Measurements from ENCODE around the gene COA7.

The COA7 gene

DNA sequence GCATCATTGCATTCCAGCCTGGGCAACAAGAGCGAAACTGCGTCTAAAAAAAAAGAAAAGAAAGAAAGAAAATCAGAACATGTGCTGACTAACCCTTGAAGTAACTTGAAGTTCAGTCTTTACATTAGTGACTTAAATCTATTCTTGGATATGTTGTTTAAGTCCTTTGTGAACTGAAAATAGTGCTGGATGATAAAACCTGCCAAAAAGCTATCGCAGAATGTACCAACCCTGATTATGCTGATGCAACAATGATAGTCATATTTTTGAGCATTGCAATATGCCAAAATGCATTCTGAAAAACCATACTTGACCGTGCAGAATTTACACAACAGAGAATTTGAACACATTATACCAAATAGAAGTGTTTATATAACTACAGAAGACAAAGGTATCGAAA lies 34.4 kb downstream of the COA7 start:
- TF ChIP-seq, protein P1, sequence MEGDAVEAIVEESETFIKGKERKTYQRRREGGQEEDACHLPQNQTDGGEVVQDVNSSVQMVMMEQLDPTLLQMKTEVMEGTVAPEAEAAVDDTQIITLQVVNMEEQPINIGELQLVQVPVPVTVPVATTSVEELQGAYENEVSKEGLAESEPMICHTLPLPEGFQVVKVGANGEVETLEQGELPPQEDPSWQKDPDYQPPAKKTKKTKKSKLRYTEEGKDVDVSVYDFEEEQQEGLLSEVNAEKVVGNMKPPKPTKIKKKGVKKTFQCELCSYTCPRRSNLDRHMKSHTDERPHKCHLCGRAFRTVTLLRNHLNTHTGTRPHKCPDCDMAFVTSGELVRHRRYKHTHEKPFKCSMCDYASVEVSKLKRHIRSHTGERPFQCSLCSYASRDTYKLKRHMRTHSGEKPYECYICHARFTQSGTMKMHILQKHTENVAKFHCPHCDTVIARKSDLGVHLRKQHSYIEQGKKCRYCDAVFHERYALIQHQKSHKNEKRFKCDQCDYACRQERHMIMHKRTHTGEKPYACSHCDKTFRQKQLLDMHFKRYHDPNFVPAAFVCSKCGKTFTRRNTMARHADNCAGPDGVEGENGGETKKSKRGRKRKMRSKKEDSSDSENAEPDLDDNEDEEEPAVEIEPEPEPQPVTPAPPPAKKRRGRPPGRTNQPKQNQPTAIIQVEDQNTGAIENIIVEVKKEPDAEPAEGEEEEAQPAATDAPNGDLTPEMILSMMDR (IDR thresholded peaks at IDR 0.05; ENCODE audit: low read depth, low read length) = no peak
- H3K4me3 ChIP-seq (replicated peaks in 1 of 2; ENCODE audit: low read depth in 2 of 2, low read length in 2 of 2) = no peak overlapping the region
- peak; percentile 20 to 22 for DNase-seq (ENCODE audit: low read depth in 2 of 2)

DNA sequence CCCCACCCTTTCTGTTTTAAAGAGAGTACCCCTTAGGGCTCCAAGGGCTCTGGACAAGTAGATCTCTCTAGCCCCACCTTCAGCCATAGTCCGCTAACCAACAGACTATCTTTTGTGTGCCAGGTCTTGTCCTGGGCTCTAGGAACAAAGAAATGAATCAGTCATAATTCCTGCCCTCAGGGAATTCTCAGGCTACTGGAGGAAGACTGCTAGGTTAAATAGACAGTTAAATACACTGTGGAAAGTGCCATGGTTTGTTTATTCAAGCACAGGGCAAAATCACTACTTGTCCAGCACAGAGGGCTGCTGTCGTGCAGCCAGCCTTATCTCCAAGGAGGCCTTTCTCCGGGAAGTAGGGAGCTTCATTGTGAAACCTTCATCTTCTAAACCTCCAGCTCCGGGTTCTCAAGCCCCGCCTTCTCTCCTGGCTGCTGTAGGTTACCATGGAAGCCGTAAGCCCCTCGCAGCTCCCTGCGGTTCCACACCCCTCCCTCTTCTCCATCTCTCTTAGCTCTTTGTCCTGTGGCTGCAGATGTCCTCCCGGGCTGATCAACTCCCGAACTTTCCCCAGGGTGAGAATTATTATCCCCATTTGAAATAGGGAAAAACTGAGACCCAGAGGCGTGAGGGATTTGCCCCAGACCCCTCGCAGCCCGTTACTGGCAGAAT lies 35.4 kb downstream of the COA7 start:
- no peak overlapping the region for H3K4me3 ChIP-seq (replicated peaks in 1 of 2; ENCODE audit: low read depth in 2 of 2, low read length in 2 of 2)

DNA sequence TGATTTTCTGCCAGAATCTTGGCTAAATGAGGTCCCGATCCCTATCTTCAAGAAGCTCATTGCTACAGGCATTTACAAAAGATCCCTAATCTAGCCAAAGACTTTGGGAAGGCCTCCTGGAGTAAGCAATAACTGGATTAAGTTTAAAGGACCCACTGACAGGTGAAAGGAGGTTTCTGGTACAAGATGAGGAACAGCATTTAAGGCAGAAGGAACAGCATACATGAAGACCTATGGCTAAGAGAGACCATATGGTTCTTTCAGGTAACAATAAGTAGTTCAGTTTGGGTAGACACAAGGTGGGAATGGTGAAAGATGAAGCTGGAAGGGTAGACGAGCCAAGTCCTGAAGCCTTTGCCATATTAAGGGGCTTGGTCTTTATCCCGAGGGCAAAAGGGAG lies 37.3 kb downstream of the COA7 start:
- TF ChIP-seq, protein P1 (IDR thresholded peaks at IDR 0.05; ENCODE audit: low read depth, low read length) = no peak

More for the DNA sequence above, 35.4 kb downstream of the COA7 start:
- peak; percentile 72 to 78 for DNase-seq (ENCODE audit: low read depth in 2 of 2)
- TF ChIP-seq, protein P1 (IDR thresholded peaks at IDR 0.05; ENCODE audit: low read depth, low read length) = no peak

DNA sequence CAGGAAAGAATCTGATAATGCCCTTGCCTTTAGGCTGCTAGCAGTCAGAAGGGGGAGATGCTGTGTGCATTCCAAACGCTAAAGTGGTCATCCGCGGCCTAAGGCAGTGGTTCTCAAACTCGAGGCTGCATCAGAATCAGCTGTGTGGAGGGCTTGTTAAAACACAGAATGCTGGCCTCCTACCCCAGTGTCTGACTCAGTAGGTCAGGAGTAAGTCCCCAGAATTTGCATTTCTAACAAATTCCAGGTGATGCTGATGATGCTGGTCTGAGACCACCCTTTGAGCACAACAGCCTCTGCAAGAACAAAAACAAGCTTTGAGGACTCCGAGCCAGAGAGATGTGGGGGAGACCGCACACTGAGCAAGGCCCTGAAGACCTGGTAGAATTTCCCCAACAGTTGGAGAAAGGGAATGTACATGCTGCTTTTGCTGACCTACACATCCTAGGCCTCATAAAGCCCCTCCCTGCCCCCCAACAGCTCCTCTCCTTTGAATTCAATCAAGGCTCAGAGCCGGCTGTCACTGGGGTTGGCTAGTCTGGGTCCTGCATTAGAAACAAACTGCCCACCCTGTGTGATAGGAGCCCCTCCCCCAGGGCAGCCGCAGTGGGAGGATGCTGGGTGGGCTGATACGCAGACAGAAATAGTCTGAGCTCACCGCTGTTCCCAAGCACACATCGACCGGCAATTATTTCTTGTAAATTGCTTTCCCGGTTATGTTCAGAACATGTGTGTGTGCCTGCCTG lies 38.1 kb downstream of the COA7 start:
- DNase-seq (ENCODE audit: low read depth in 2 of 2) = no peak
- TF ChIP-seq, protein P1 (IDR thresholded peaks at IDR 0.05; ENCODE audit: low read depth, low read length) = no peak
- H3K4me3 ChIP-seq (replicated peaks in 1 of 2; ENCODE audit: low read depth in 2 of 2, low read length in 2 of 2) = no peak overlapping the region

More for the DNA sequence above, 37.3 kb downstream of the COA7 start:
- no peak for DNase-seq (ENCODE audit: low read depth in 2 of 2)
- H3K4me3 ChIP-seq (replicated peaks in 1 of 2; ENCODE audit: low read depth in 2 of 2, low read length in 2 of 2) = no peak overlapping the region

DNA sequence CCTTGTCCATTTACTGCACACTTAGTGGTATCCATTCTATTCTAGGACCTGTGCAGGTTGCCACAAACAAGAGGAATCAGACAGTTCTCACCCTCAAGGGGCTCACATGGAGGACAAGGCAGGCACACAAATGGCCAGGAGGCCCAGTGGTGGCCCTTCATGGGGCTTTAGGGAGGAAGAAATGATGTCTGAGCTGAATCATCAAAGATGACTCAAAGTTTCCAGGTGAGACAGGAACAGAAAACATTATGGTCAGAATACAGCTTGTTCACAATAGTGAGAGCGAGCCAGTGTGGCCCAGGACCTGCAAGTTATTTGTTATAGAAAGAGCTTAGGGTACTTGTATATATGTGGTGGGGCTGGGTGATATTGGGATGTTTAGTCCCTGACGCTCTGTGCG lies 38.8 kb downstream of the COA7 start:
- no peak overlapping the region for H3K4me3 ChIP-seq (replicated peaks in 1 of 2; ENCODE audit: low read depth in 2 of 2, low read length in 2 of 2)
- TF ChIP-seq, protein P1 (IDR thresholded peaks at IDR 0.05; ENCODE audit: low read depth, low read length) = no peak
- DNase-seq (ENCODE audit: low read depth in 2 of 2) = peak in 1 of 2 donors; percentile 28

DNA sequence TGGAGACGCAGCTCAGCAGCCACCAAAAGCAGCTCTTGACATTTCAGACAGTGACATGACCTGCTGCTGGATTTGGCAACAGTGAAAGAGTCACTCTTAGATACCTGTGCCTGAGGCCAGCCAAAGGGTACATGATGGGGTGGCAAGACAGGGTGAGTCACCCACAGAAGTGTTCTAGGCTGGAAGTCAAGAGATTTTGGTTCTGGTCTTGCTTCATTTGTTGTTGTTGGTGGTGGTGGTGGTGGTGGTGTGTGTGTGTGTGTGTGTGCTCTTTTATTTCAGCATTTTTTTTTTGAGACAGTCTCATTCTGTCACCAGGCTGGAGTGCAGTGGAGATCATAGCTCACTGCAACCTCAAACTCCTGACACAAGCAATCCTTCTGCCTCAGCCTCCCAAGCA lies 39.4 kb downstream of the COA7 start:
- no peak for DNase-seq (ENCODE audit: low read depth in 2 of 2)
- TF ChIP-seq, protein P1 (IDR thresholded peaks at IDR 0.05; ENCODE audit: low read depth, low read length) = no peak
- no peak overlapping the region for H3K4me3 ChIP-seq (replicated peaks in 1 of 2; ENCODE audit: low read depth in 2 of 2, low read length in 2 of 2)
